H1 (cell line): Measurements from ENCODE around the gene HSDL2. TPM values are rescaled to one million over a fixed set of nuclear protein-coding genes. Genes with fewer than 3 reads are reported as not detected.

ENCODE experiments used
- CTCF ChIA-PET: fragments of 300-600 bp; sonication (Branson Sonifier 250); formaldehyde crosslinking; loops from one replicate; lab custom pipeline; 2021; ENCODE audit not compliant: partially characterized antibody; lab: Charles Lee
- POLR2A ChIA-PET: fragments of 300-600 bp; sonication (Branson Sonifier 250); formaldehyde crosslinking; loops from one replicate; lab custom pipeline; 2021; ENCODE audit warnings: inconsistent platforms; ENCODE audit not compliant: partially characterized antibody; lab: Charles Lee
- DNase-seq, 2 experiments: peaks; one replicate each; pipeline versions ENCODE4 v3.0.0 to v3.0.0-alpha.2; 2010 to 2022; ENCODE audit warnings: low spot score in 2 of 2, low read depth in 1 of 2, mixed read lengths in 1 of 2
- FAIRE-seq: peaks from 2 replicates; lab custom pipeline; 2011; peaks lifted over from hg19 to GRCh38; lab: Jason Lieb, UNC
- H2AFZ ChIP-seq: 2 replicates; pipeline ENCODE4 v1.8.1; 2012; ENCODE audit warnings: low read length, inconsistent platforms
- H2AK5ac ChIP-seq: 2 replicates; pipeline ENCODE4 v1.6.1; 2013; ENCODE audit warnings: low read depth, low read length
- H2BK120ac ChIP-seq: replicated peaks from 2 replicates; pipeline ENCODE3; 2013; ENCODE audit warnings: low read depth, low read length, inconsistent platforms
- H2BK12ac ChIP-seq: 2 replicates; pipeline ENCODE4 v1.6.1; 2013; ENCODE audit warnings: low read depth, low read length
- H2BK15ac ChIP-seq: 2 replicates; pipeline ENCODE4 v1.6.1; 2013; ENCODE audit warnings: low read length
- H2BK20ac ChIP-seq: 2 replicates; pipeline ENCODE4 v1.6.1; 2013; ENCODE audit warnings: low read length
- H2BK5ac ChIP-seq: 2 replicates; pipeline ENCODE4 v1.6.1; 2013; ENCODE audit warnings: low read depth, low read length
- H3K14ac ChIP-seq: 2 replicates; pipeline ENCODE4 v1.6.1; 2013; ENCODE audit warnings: inconsistent platforms; ENCODE audit not compliant: insufficient read length
- H3K18ac ChIP-seq: 2 replicates; pipeline ENCODE4 v1.6.1; 2013; ENCODE audit warnings: low read length; ENCODE audit errors: extremely low read depth
- H3K23ac ChIP-seq: 2 replicates; pipeline ENCODE4 v1.6.1; 2013; ENCODE audit warnings: inconsistent platforms; ENCODE audit not compliant: insufficient read length
- H3K23me2 ChIP-seq: 2 replicates; pipeline ENCODE4 v1.6.1; 2013; ENCODE audit warnings: low read depth, low read length
- H3K27ac ChIP-seq: 2 replicates; pipeline ENCODE4 v1.6.1; 2011; ENCODE audit warnings: low read depth, low read length, inconsistent platforms
- H3K27me3 ChIP-seq, 4 experiments: replicated peaks in 1 of 4; 1 replicate in 1 of 4; 2 replicates in 3 of 4; pipeline versions ENCODE4 v1.6.1 to v1.8.1; 2011 to 2013; ENCODE audit warnings: low read length in 3 of 4, mild to moderate bottlenecking in 3 of 4, inconsistent platforms in 2 of 4, mixed read lengths in 2 of 4, moderate library complexity in 1 of 4; ENCODE audit not compliant: control insufficient read depth in 3 of 4, insufficient read depth in 3 of 4; ENCODE audit errors: extremely low read depth in 1 of 4
- H3K36me3 ChIP-seq, 4 experiments: 2 replicates each; pipeline versions ENCODE4 v1.6.1 to v1.8.1; 2011 to 2013; ENCODE audit warnings: mild to moderate bottlenecking in 4 of 4, low read length in 3 of 4, moderate library complexity in 2 of 4, control low read depth in 1 of 4, inconsistent platforms in 1 of 4; ENCODE audit not compliant: insufficient read depth in 4 of 4, control insufficient read depth in 2 of 4
- H3K4ac ChIP-seq: replicated peaks from 2 replicates; pipeline ENCODE3; 2013; ENCODE audit warnings: low read length, low read depth, mixed read lengths, inconsistent platforms; ENCODE audit not compliant: insufficient read length
- H3K4me1 ChIP-seq, 4 experiments: replicated peaks in 1 of 4; 1 replicate in 1 of 4; 2 replicates in 3 of 4; pipeline versions ENCODE4 v1.6.1 to v1.8.1; 2011 to 2013; ENCODE audit warnings: low read length in 3 of 4, inconsistent platforms in 2 of 4, mixed read lengths in 1 of 4; ENCODE audit not compliant: insufficient read depth in 4 of 4, control insufficient read depth in 3 of 4
- H3K4me2 ChIP-seq, 2 experiments: 2 replicates each; pipeline versions ENCODE4 v1.6.1 to v1.8.1; 2011 to 2013; ENCODE audit warnings: low read depth in 2 of 2, low read length in 2 of 2, control low read depth in 1 of 2, inconsistent platforms in 1 of 2, mild to moderate bottlenecking in 1 of 2; ENCODE audit not compliant: insufficient read depth in 1 of 2
- H3K4me3 ChIP-seq, 4 experiments: fragments of 200-600, 300-600 bp in 1 of 4; sonication (generic), shearing (Covaris generic), sonication (Bioruptor Twin) in 1 of 4; 2 replicates each; pipeline versions ENCODE4 v1.5.1 to v1.8.1; 2011 to 2016; ENCODE audit warnings: low read length in 4 of 4, low read depth in 3 of 4, control low read depth in 2 of 4, inconsistent platforms in 2 of 4, mild to moderate bottlenecking in 2 of 4, mixed read lengths in 1 of 4, moderate library complexity in 1 of 4; ENCODE audit not compliant: insufficient read depth in 2 of 4; ENCODE audit errors: extremely low read depth in 1 of 4
- H3K56ac ChIP-seq: replicated peaks from 2 replicates; pipeline ENCODE3; 2013; ENCODE audit warnings: low read depth, mild to moderate bottlenecking, mixed read lengths, low read length, inconsistent platforms; ENCODE audit not compliant: insufficient read length
- H3K79me1 ChIP-seq: 2 replicates; pipeline ENCODE4 v1.6.1; 2013; ENCODE audit warnings: low read depth, low read length, control low read depth
- H3K79me2 ChIP-seq, 2 experiments: 2 replicates each; pipeline versions ENCODE4 v1.6.1 to v1.8.1; 2012 to 2013; ENCODE audit warnings: low read length in 2 of 2, mild to moderate bottlenecking in 2 of 2, inconsistent platforms in 1 of 2; ENCODE audit not compliant: insufficient read depth in 2 of 2, control insufficient read depth in 1 of 2
- H3K9ac ChIP-seq, 4 experiments: replicated peaks in 1 of 4; 1 replicate in 1 of 4; 2 replicates in 3 of 4; pipeline versions ENCODE4 v1.6.1 to v1.8.1; 2011 to 2013; ENCODE audit warnings: low read depth in 3 of 4, low read length in 3 of 4, control low read depth in 2 of 4, mild to moderate bottlenecking in 2 of 4, moderate library complexity in 2 of 4, inconsistent platforms in 1 of 4; ENCODE audit errors: extremely low read depth in 1 of 4
- H3K9me3 ChIP-seq, 2 experiments: 2 replicates each; pipeline versions ENCODE4 v1.6.1 to v1.8.1; 2012 to 2013; ENCODE audit warnings: mild to moderate bottlenecking in 2 of 2, moderate library complexity in 2 of 2, control low read depth in 1 of 2, inconsistent platforms in 1 of 2, low read depth in 1 of 2, low read length in 1 of 2, mixed read lengths in 1 of 2; ENCODE audit not compliant: insufficient read depth in 2 of 2
- H4K20me1 ChIP-seq, 2 experiments: replicated peaks in 1 of 2; 2 replicates each; pipeline versions ENCODE3 to v1.8.1; 2011 to 2013; ENCODE audit warnings: inconsistent platforms in 2 of 2, low read length in 2 of 2, mild to moderate bottlenecking in 1 of 2; ENCODE audit not compliant: insufficient read depth in 2 of 2, control insufficient read depth in 1 of 2
- H4K5ac ChIP-seq: 2 replicates; pipeline ENCODE4 v1.6.1; 2013; ENCODE audit warnings: low read length, low read depth, mixed read lengths, inconsistent platforms; ENCODE audit not compliant: insufficient read length
- H4K8ac ChIP-seq: 2 replicates; pipeline ENCODE4 v1.8.0; 2013; ENCODE audit warnings: mild to moderate bottlenecking, moderate library complexity, low read length, inconsistent platforms; ENCODE audit not compliant: insufficient read depth; ENCODE audit errors: extremely low read depth
- H4K91ac ChIP-seq: replicated peaks from 2 replicates; pipeline ENCODE3; 2013; ENCODE audit warnings: low read length, mixed read lengths, inconsistent platforms; ENCODE audit not compliant: insufficient read length
- CHD2 ChIP-seq: IDR thresholded peaks from 2 replicates; pipeline ENCODE4 v1.6.1; 2012; ENCODE audit warnings: low read length, improper control_type of control experiment
- FOSL1 ChIP-seq: IDR thresholded peaks from 2 replicates; pipeline ENCODE4 v1.6.1; 2011; ENCODE audit warnings: mild to moderate bottlenecking, low read depth, low read length, moderate library complexity; ENCODE audit not compliant: insufficient read depth
- KDM5A ChIP-seq: fragments of 200-600 bp; IDR thresholded peaks from 2 replicates; pipeline ENCODE4 v1.7.1; 2012; ENCODE audit warnings: mild to moderate bottlenecking, low read length, inconsistent platforms, mixed read lengths
- SRF ChIP-seq: IDR thresholded peaks from 2 replicates; pipeline ENCODE4 v1.6.1; 2011; ENCODE audit warnings: mild to moderate bottlenecking, low read depth, low read length, moderate library complexity
- SUZ12 ChIP-seq: fragments of 200-600 bp; sonication (generic); IDR thresholded peaks from 2 replicates; pipeline ENCODE4 v1.6.1; 2012; ENCODE audit warnings: mild to moderate bottlenecking, inconsistent platforms, low read length, moderate library complexity, mixed read lengths
- TCF12 ChIP-seq: IDR thresholded peaks from 2 replicates; pipeline ENCODE4 v1.6.1; 2011; ENCODE audit warnings: low read depth, mild to moderate bottlenecking, low read length
- USF2 ChIP-seq: IDR thresholded peaks from 2 replicates; pipeline ENCODE4 v1.6.1; 2011; ENCODE audit warnings: low read length, improper control_type of control experiment
- WGBS, 2 experiments: shearing (Covaris generic) in 1 of 2; methylation state at CpG; one replicate each; pipeline versions ENCODE4 v1.1.6 to v1.1.7; 2013 to 2015; ENCODE audit warnings: low lambda C conversion rate in 2 of 2, mixed read lengths in 2 of 2, inconsistent platforms in 1 of 2, low coverage in 1 of 2, missing lambda C conversion rate in 1 of 2; ENCODE audit not compliant: insufficient replicate concordance in 2 of 2, insufficient coverage in 1 of 2, insufficient read length in 1 of 2; ENCODE audit errors: extremely low coverage in 1 of 2, missing lambda C conversion rate in 1 of 2; 5-methylcytosine and 5-hydroxymethylcytosine counted together
- polyA plus RNA-seq, 7 experiments: library from polyadenylated mRNA; depleted of rRNA in 3 of 7; stranded (reverse) in 5 of 7; unstranded in 2 of 7; fragments of >200 nt in 5 of 7; fragments of 200-250 nt in 2 of 7; gene quantifications; 1 replicate in 5 of 7; 2 replicates in 1 of 7; 4 replicates in 1 of 7; pipeline versions ENCODE4 v1.2.1 to v1.2.3, GENCODE V29; 2011 to 2013; ENCODE audit warnings: missing spikeins in 2 of 7, mixed read lengths in 2 of 7
- total RNA-seq: library from RNA; stranded (reverse); fragmentation: NEBNext Ultra II Directional; extraction: Animal tissue kit (Norgen Biotek cat#: 25700); gene quantifications from 2 replicates; pipeline ENCODE4 v1.2.1, GENCODE V29; 2021

HSDL2 gene
- total and polyA plus RNA-seq, 2 of the 8 experiments (the other 6 are each of a cell fraction or from before 2014, with no cell fraction given) = 6.6 to 15.4 TPM

DNA sequence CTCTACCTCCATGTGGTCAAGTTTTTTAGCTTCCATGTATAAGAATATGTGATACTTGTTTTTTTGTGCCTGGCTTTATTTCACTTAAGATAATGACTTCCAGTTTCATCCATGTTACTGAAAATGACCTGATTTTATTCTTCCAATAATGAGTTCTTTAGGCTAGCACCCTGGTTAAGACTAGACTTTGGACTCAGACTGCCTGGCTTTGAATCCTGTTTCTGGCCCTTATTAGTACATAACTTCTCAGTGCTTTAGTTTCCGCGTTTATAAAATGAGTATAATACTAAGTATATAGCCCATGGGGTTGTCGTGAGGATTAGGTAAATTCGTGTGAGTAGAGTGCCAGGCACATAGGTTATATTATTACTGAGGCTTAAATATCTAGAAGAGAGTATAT lies 125.2 kb downstream of the HSDL2 start:
- 89% methylated on average over 4 of the region's 4 CpGs; no CpG with 5 or more reads in 1 of the 2 experiments for WGBS, 2 experiments
- TF ChIP-seq FOSL1 (no peak), USF2 (no peak), SRF (no peak), TCF12 (no peak), CHD2 (no peak), KDM5A (no peak), SUZ12 (no peak)
- no peaks in the 10 kb centered on the region for H3K36me3 ChIP-seq
- no peak overlapping the region for H2BK20ac ChIP-seq
- no peak overlapping the region for H2BK15ac ChIP-seq
- H3K79me1 ChIP-seq = peaks cover 5% of the 10 kb centered on the region; the same call in 1 of the 2 replicates
- peaks cover 0 to 6% of the 10 kb centered on the region in 2 experiments for H4K20me1 ChIP-seq
- H3K4me3 ChIP-seq = no peak overlapping the region
- no peaks in the 10 kb centered on the region for H3K23me2 ChIP-seq
- POLR2A ChIA-PET = interaction anchor here (1.1 kb wide), 1 partner anchor 19 kb away, joined by 3 read pairs; the partner anchor contains the start of gene KIAA1958
- no peak overlapping the region for H2BK5ac ChIP-seq
- H4K5ac ChIP-seq = no peak overlapping the region
- no peak overlapping the region for H3K56ac ChIP-seq
- no peak overlapping the region for H2BK120ac ChIP-seq
- no peak overlapping the region for H3K14ac ChIP-seq
- no peak overlapping the region for H2AK5ac ChIP-seq
- peaks cover 0 to 8% (median 1%) of the 10 kb centered on the region in 4 experiments; a peak in 4 of 7 replicates for H3K4me1 ChIP-seq
- H3K18ac ChIP-seq = no peak overlapping the region
- H3K4ac ChIP-seq = no peak overlapping the region
- H3K27me3 ChIP-seq = no peaks in the 10 kb centered on the region
- DNase-seq (no peak), FAIRE-seq (no peak)
- no peak overlapping the region for H3K9ac ChIP-seq
- H3K27ac ChIP-seq = no peak overlapping the region
- no peak overlapping the region for H3K4me2 ChIP-seq
- no peak overlapping the region for H3K23ac ChIP-seq
- no peaks in the 10 kb centered on the region for H3K9me3 ChIP-seq
- CTCF ChIA-PET = interaction anchor here (0.6 to 1.9 kb wide), 3 partner anchors 9 to 243 kb away, joined by 3 to 4 read pairs (median 4); no protein-coding TSS in a partner anchor
- H4K8ac ChIP-seq = no peak overlapping the region
- H2AFZ ChIP-seq = no peak overlapping the region
- H3K79me2 ChIP-seq = peaks cover 8 to 95% of the 10 kb centered on the region in 2 experiments; a peak in 3 of 4 replicates
- H2BK12ac ChIP-seq = no peak overlapping the region
- H4K91ac ChIP-seq = no peak overlapping the region
